ENCODE data around the gene SSPN. TPM values are rescaled to one million over a fixed set of nuclear protein-coding genes. Genes with fewer than 3 reads are reported as not detected.

Gene SSPN
- total RNA-seq, 1 experiment from 2014 or later, result 0.17 TPM

GRCh38 chr12:26158078-26158764, 37.2 kb upstream of the SSPN start:
- RAD21 ChIA-PET (ENCODE audit: low non-redundant PET in 1 of 2, low total read pairs in 2 of 2, uncharacterized antibody in 2 of 2, unreplicated experiment in 2 of 2), result no interaction called here
- Histone ChIP-seq H3K4me1 (ENCODE audit: control insufficient read depth in 1 of 2, insufficient read depth in 2 of 2, low read length in 2 of 2) (peaks cover 10 to 22% of the 10 kb centered on the region in 2 experiments), H3K4me2 (ENCODE audit: low read length) (no peak overlapping the region), H3K27ac (ENCODE audit: low read depth, low read length) (no peak overlapping the region), H3K27me3 (ENCODE audit: insufficient read depth, low read length) (no peaks in the 10 kb centered on the region), H2AFZ (ENCODE audit: low read depth, low read length, poor library complexity, severe bottlenecking) (peak overlapping the region; percentile 2), H3K9me3 (ENCODE audit: control insufficient read depth in 1 of 2, insufficient read depth in 1 of 2, low read depth in 1 of 2, low read length in 2 of 2) (no peaks in the 10 kb centered on the region), H3K9ac (ENCODE audit: low read length) (no peak overlapping the region), H3K79me2 (ENCODE audit: insufficient read depth, low read length) (no peaks in the 10 kb centered on the region), H3K4me3 (replicated peaks in 1 of 2; ENCODE audit: low read depth in 1 of 2, low read length in 2 of 2) (no peak overlapping the region), H3K9me2 (ENCODE audit: insufficient read depth) (no peaks in the 10 kb centered on the region), H4K20me1 (ENCODE audit: insufficient read depth) (no peaks in the 10 kb centered on the region), H3K36me3 (ENCODE audit: control insufficient read depth in 1 of 2, insufficient read depth in 2 of 2, low read length in 2 of 2) (no peaks in the 10 kb centered on the region)
- peak; percentile 56 for ATAC-seq
- TF ChIP-seq ZNF274 (IDR thresholded peaks at IDR 0.05; ENCODE audit: low read depth, low read length), result no peak
- no peak for TF ChIP-seq YY1 (IDR thresholded peaks at IDR 0.05; ENCODE audit: extremely low read depth, insufficient replicate concordance, low read depth, low read length)
- TF ChIP-seq ZFX (IDR thresholded peaks at IDR 0.05), result no peak
- no peak for TF ChIP-seq EZH2phosphoT487 (IDR thresholded peaks at IDR 0.05; ENCODE audit: borderline replicate concordance)
- no peak for TF ChIP-seq CEBPB (IDR thresholded peaks at IDR 0.05; ENCODE audit: low read depth)
- TF ChIP-seq, protein P1, sequence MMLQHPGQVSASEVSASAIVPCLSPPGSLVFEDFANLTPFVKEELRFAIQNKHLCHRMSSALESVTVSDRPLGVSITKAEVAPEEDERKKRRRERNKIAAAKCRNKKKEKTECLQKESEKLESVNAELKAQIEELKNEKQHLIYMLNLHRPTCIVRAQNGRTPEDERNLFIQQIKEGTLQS (IDR thresholded peaks at IDR 0.05), result no peak
- no peak for TF ChIP-seq TCF7L2 (IDR thresholded peaks at IDR 0.05; ENCODE audit: borderline replicate concordance, extremely low read depth, insufficient read depth, insufficient read length)
- TF ChIP-seq ZBTB33 (IDR thresholded peaks at IDR 0.05; ENCODE audit: extremely low read depth, insufficient replicate concordance, low read length), result no peak
- TF ChIP-seq SRF (IDR thresholded peaks at IDR 0.05; ENCODE audit: low read depth), result no peak
- no peak for TF ChIP-seq EZH2 (IDR thresholded peaks at IDR 0.05)
- DNase-seq (ENCODE audit: low read depth, low spot score), result no peak
- POLR2A ChIA-PET, result no interaction called here
- BruUV-seq (replicated peaks), result no TSS peak
- intact Hi-C loops (cut with micrococcal nuclease), result no loop called here
- CTCF ChIA-PET, result interaction anchor here (0.5 kb wide), 1 partner anchor 16 kb away, joined by 4 read pairs; no protein-coding TSS in a partner anchor

All from HCT116 (cell line).